GM23248 (cell line): ENCODE measurements around the gene OTUD6A. TPM values are rescaled to one million over a fixed set of nuclear protein-coding genes. Genes with fewer than 3 reads are reported as not detected.

Experiments
- DNase-seq: peaks from one replicate; pipeline ENCODE4 v3.0.0-alpha.2; 2015
- H2AFZ ChIP-seq: fragments of 200-600 bp; sonication (generic); 2 replicates; pipeline ENCODE4 v1.6.1; 2016; ENCODE audit warnings: antibody characterized with exemption
- H3F3A ChIP-seq: fragments of 200-600 bp; sonication (generic); 2 replicates; pipeline ENCODE4 v1.6.1; 2016; ENCODE audit warnings: mild to moderate bottlenecking, antibody characterized with exemption, mixed run types; ENCODE audit not compliant: insufficient read depth
- H3K27ac ChIP-seq: fragments of 200-600 bp; sonication (generic); 2 replicates; pipeline ENCODE4 v1.5.1; 2016; ENCODE audit warnings: mild to moderate bottlenecking
- H3K27me3 ChIP-seq: fragments of 200-600 bp; sonication (generic); replicated peaks from 2 replicates; pipeline ENCODE4 v1.6.1; 2016; ENCODE audit warnings: mild to moderate bottlenecking; ENCODE audit not compliant: insufficient read depth
- H3K36me3 ChIP-seq: fragments of 200-600 bp; sonication (generic); 2 replicates; pipeline ENCODE4 v1.6.1; 2016; ENCODE audit warnings: low read depth, mild to moderate bottlenecking
- H3K4me1 ChIP-seq: fragments of 200-600 bp; sonication (generic); 2 replicates; pipeline ENCODE4 v1.6.1; 2016; ENCODE audit warnings: mild to moderate bottlenecking; ENCODE audit not compliant: insufficient read depth
- H3K4me2 ChIP-seq: fragments of 200-600 bp; sonication (generic); one replicate; pipeline ENCODE4 v1.6.1; 2016; ENCODE audit warnings: mild to moderate bottlenecking; ENCODE audit not compliant: unreplicated experiment
- H3K4me3 ChIP-seq: fragments of 200-600 bp; sonication (generic); 2 replicates; pipeline ENCODE4 v1.5.1; 2016; ENCODE audit warnings: mild to moderate bottlenecking
- H3K79me2 ChIP-seq: fragments of 200-600 bp; sonication (generic); 2 replicates; pipeline ENCODE4 v1.6.1; 2016; ENCODE audit warnings: mild to moderate bottlenecking; ENCODE audit not compliant: insufficient read depth
- H3K9ac ChIP-seq: fragments of 200-600 bp; sonication (generic); 2 replicates; pipeline ENCODE4 v1.6.1; 2016; ENCODE audit warnings: mild to moderate bottlenecking
- H3K9me2 ChIP-seq: fragments of 200-600 bp; sonication (generic); 2 replicates; pipeline ENCODE4 v1.6.1; 2016; ENCODE audit warnings: mixed run types, mild to moderate bottlenecking, moderate library complexity; ENCODE audit not compliant: insufficient read depth
- H3K9me3 ChIP-seq: fragments of 200-600 bp; sonication (generic); one replicate; pipeline ENCODE4 v1.6.1; 2017; ENCODE audit warnings: low read depth
- H4K20me1 ChIP-seq: fragments of 200-600 bp; sonication (generic); 2 replicates; pipeline ENCODE4 v1.6.0; 2016; ENCODE audit not compliant: insufficient read depth
- EZH2 ChIP-seq: fragments of 200-600 bp; sonication (generic); IDR thresholded peaks from 2 replicates; pipeline ENCODE4 v1.6.1; 2018; ENCODE audit warnings: antibody characterized with exemption, mild to moderate bottlenecking; ENCODE audit not compliant: insufficient read depth, poor library complexity, severe bottlenecking
- EZH2phosphoT487 ChIP-seq: fragments of 200-600 bp; sonication (generic); IDR thresholded peaks from 2 replicates; pipeline ENCODE4 v1.6.1; 2018; ENCODE audit warnings: antibody characterized with exemption, moderate library complexity, mild to moderate bottlenecking, low read depth; ENCODE audit not compliant: insufficient read depth
- WGBS, 2 experiments: methylation state at CpG; one replicate each; pipeline ENCODE4 v1.1.6; 2015 to 2017; ENCODE audit warnings: low lambda C conversion rate in 2 of 2, low coverage in 1 of 2; ENCODE audit errors: missing lambda C conversion rate in 2 of 2; 5-methylcytosine and 5-hydroxymethylcytosine counted together
- in situ Hi-C: fragments of 300-500 bp; cut with MboI; formaldehyde crosslinking; loops from 2 replicates; pipeline ENCODE4 v1.15.0; 2020
- polyA plus RNA-seq: library from polyadenylated mRNA; unstranded; fragments of >200 nt; fragmentation: Nextera tagmentation; extraction: Ambion mirVana; gene quantifications from 2 replicates; pipeline ENCODE4 v1.2.1, GENCODE V29; 2016
- total RNA-seq: library from RNA; depleted of rRNA; stranded (reverse); fragments of >200 nt; shearing (Covaris generic); gene quantifications from 2 replicates; pipeline ENCODE4 v1.2.3, GENCODE V29; 2014

Gene OTUD6A
- total and polyA plus RNA-seq, 2 experiments from 2014 or later = not detected

DNA sequence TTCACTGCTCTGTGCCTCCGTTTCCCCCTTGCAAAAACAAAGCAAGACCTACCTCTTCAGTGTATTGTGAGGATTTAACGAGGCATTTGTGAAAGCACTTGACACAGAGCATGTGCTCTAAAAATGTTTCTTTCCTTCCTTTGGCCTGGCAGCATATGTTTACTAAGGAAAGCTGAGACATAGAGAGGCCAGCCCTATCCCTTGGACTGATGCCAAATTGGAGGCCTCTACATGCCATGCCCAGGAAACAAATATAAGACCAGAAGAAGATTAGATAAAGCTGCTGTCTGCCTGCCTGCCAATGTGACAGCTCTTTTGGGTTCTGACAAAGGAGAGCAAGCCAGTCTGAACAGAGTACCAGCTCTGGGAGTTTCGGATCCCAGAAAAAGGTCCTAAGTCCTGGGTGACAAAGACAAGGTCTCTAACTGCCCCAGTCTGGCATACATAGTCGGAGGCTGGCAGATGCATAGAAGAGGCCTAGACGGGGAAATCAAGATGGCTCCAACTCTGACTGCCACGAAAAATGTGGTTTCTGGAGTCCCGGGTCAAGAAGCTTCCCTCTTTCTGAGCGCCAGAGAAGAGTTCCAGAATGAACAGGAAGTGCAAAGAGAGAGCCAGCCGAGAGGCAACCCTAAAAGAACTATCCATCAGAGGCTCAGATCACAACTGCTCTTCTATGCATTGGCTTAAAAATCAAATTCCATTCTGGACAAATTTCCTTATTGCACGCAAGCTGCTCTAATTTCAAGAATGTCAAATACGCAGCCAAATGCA lies 25.8 kb downstream of the OTUD6A start:
- Histone ChIP-seq H3K79me2 (no peaks in the 10 kb centered on the region), H3K27me3 (no peaks in the 10 kb centered on the region), H3K9me3 (no peaks in the 10 kb centered on the region), H3K9me2 (no peaks in the 10 kb centered on the region), H4K20me1 (no peaks in the 10 kb centered on the region), H3F3A (peaks cover 7% of the 10 kb centered on the region; the same call in 1 of the 2 replicates), H3K36me3 (no peaks in the 10 kb centered on the region), H3K4me1 (peaks cover 22% of the 10 kb centered on the region), H3K27ac (peak overlapping the region; percentile 71), H3K9ac (0 out of 2 replicates have a peak overlapping the region, but pooled peaks have one; percentile 36), H2AFZ (peak overlapping the region; percentile 82), H3K4me2 (no peak overlapping the region), H3K4me3 (no peak overlapping the region)
- TF ChIP-seq EZH2 = no peak
- TF ChIP-seq EZH2phosphoT487 = no peak
- in situ Hi-C loops = loop anchor here (25.0 kb wide), 1 partner anchor 551 kb away; no protein-coding TSS in a partner anchor
- 10 to 12% methylated on average over 9 to 11 of the region's 11 CpGs for WGBS, 2 experiments
- DNase-seq = peak; percentile 50

- no peak overlapping the region for H3K9ac ChIP-seq
- no peaks in the 10 kb centered on the region for H3K9me2 ChIP-seq
- no peaks in the 10 kb centered on the region for H4K20me1 ChIP-seq
- no peaks in the 10 kb centered on the region for H3K9me3 ChIP-seq
- H3K27me3 ChIP-seq = no peaks in the 10 kb centered on the region
- H3K27ac ChIP-seq = no peak overlapping the region
- H3K4me2 ChIP-seq = no peak overlapping the region
- in situ Hi-C loops = loop anchor here (25.0 kb wide), 1 partner anchor 551 kb away; no protein-coding TSS in a partner anchor
- H3F3A ChIP-seq = peaks cover 7% of the 10 kb centered on the region; the same call in 1 of the 2 replicates
- no peak for DNase-seq
- H3K36me3 ChIP-seq = no peaks in the 10 kb centered on the region
- H3K4me3 ChIP-seq = no peak overlapping the region
- no peak overlapping the region; the same call in 1 of the 2 replicates for H2AFZ ChIP-seq
- H3K79me2 ChIP-seq = no peaks in the 10 kb centered on the region
- TF ChIP-seq EZH2 (no peak), EZH2phosphoT487 (no peak)
- peaks cover 22% of the 10 kb centered on the region for H3K4me1 ChIP-seq
Measured at GRCh38 chrX:70088751-70089150, 26.5 kb downstream of the OTUD6A start.

DNA sequence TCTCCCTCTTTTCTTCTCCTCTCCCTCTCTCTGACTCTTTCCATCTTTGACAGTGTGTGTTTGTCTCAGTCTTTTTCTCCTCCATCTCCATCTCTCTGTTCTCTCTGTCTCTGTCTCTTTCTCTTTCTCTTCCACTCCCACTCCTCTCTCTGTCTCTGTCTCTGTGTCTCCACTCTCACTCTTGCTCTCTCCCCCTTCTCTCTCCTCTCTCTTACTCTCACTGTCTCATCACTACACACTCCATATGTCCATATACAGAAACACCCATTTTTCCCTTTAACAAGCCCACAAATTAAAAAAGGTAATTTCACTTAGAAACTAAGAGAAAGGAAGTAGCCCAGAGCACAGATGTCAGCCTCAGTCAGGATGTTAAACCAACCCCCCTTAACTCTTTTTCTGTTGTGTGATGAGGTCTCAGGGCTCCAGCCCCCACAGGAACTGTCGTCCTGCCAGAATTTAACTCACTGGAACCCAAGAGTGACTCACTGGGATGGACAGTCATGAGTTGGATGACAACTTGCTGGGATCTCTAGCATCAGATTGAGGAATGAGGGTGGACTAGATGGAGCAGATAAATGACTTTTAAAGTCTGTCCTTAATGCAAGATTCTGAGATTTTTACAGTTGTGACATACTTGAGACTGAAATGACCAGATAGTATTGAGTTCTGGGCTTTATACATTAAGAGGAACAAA lies 27.5 kb downstream of the OTUD6A start:
- Histone ChIP-seq H3K27me3 (no peaks in the 10 kb centered on the region), H2AFZ (no peak overlapping the region; the same call in 1 of the 2 replicates), H3K9me2 (no peaks in the 10 kb centered on the region), H4K20me1 (no peaks in the 10 kb centered on the region), H3K4me1 (peaks cover 22% of the 10 kb centered on the region), H3K36me3 (no peaks in the 10 kb centered on the region), H3K9me3 (no peaks in the 10 kb centered on the region), H3F3A (peaks cover 7% of the 10 kb centered on the region; the same call in 1 of the 2 replicates), H3K4me2 (no peak overlapping the region), H3K27ac (peak overlapping the region; percentile 30), H3K79me2 (no peaks in the 10 kb centered on the region), H3K4me3 (no peak overlapping the region), H3K9ac (no peak overlapping the region)
- TF ChIP-seq EZH2 = no peak
- no peak for TF ChIP-seq EZH2phosphoT487
- in situ Hi-C loops = loop anchor here (10.0 to 25.0 kb wide), 2 partner anchors 55 to 552 kb away; no protein-coding TSS in a partner anchor
- peak; percentile 69 for DNase-seq
- WGBS, 2 experiments = 0% methylated on average over 1 of the region's 1 CpG

- no peaks in the 10 kb centered on the region for H3K79me2 ChIP-seq
- no peak overlapping the region for H3K27ac ChIP-seq
- H3K4me2 ChIP-seq = no peak overlapping the region
- no peak for DNase-seq
- 91 to 93% methylated on average over 3 to 4 of the region's 4 CpGs for WGBS, 2 experiments
- peaks cover 7% of the 10 kb centered on the region; the same call in 1 of the 2 replicates for H3F3A ChIP-seq
- no peak overlapping the region for H3K4me3 ChIP-seq
- no peaks in the 10 kb centered on the region for H3K27me3 ChIP-seq
- TF ChIP-seq EZH2 = no peak
- no peak for TF ChIP-seq EZH2phosphoT487
- no peaks in the 10 kb centered on the region for H3K9me3 ChIP-seq
- no peaks in the 10 kb centered on the region for H3K9me2 ChIP-seq
- H2AFZ ChIP-seq = no peak overlapping the region
- no peaks in the 10 kb centered on the region for H3K36me3 ChIP-seq
- no peaks in the 10 kb centered on the region for H4K20me1 ChIP-seq
- peaks cover 22% of the 10 kb centered on the region for H3K4me1 ChIP-seq
- in situ Hi-C loops = loop anchor here (10.0 to 25.0 kb wide), 2 partner anchors 57 to 555 kb away; no protein-coding TSS in a partner anchor
- no peak overlapping the region for H3K9ac ChIP-seq
Measured at GRCh38 chrX:70092247-70092646, 30.0 kb downstream of the OTUD6A start.
